GM12874 (cell line): ENCODE measurements around the gene CA10.

Source experiments
- TF ChIP-seq, protein P1 (sequence below): IDR thresholded peaks from 2 replicates; pipeline ENCODE4 v1.5.1; 2011; ENCODE audit warnings: low read depth, mild to moderate bottlenecking, control low read depth, low read length, moderate library complexity; ENCODE audit not compliant: insufficient read depth

CA10 gene

DNA sequence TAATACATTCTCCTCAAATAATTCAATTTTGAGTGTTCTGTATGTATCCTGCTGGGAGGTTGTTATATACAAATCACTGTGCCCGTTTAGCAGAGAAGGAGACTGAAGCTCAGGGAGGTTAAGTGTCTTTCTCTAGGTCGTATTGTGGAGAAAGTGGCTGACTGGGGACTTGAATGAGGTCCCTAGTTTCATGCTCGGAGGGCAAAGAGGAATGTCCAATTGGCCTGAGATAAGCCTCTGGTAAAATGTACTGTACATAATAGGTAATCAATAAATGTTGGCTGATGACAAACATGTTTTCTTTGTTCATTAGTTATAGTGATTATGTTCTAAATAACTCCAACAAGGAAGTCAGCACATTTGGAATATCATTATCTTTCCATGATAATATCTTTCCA is 455.6 kb downstream of the CA10 start:
- TF ChIP-seq, protein P1, sequence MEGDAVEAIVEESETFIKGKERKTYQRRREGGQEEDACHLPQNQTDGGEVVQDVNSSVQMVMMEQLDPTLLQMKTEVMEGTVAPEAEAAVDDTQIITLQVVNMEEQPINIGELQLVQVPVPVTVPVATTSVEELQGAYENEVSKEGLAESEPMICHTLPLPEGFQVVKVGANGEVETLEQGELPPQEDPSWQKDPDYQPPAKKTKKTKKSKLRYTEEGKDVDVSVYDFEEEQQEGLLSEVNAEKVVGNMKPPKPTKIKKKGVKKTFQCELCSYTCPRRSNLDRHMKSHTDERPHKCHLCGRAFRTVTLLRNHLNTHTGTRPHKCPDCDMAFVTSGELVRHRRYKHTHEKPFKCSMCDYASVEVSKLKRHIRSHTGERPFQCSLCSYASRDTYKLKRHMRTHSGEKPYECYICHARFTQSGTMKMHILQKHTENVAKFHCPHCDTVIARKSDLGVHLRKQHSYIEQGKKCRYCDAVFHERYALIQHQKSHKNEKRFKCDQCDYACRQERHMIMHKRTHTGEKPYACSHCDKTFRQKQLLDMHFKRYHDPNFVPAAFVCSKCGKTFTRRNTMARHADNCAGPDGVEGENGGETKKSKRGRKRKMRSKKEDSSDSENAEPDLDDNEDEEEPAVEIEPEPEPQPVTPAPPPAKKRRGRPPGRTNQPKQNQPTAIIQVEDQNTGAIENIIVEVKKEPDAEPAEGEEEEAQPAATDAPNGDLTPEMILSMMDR: no peak

DNA sequence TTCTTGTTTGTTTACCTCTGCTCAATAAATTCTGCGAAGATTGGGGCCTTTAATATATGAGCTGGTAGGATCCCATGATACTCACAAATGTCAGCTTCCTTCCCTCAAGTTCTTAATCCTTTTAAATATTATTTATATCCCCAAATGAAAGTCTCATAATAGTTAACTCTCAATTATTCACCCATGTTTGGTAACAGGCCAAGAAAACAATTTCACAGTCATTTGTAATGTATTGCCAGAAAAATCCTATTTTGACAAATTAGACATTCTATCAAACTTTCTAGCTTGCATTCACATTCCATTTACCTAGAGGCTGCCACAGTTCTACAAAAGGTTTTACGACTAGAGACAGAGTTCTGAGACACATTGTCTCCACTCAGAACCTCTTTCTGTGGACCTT is 457.0 kb downstream of the CA10 start:
- TF ChIP-seq, protein P1: no peak

DNA sequence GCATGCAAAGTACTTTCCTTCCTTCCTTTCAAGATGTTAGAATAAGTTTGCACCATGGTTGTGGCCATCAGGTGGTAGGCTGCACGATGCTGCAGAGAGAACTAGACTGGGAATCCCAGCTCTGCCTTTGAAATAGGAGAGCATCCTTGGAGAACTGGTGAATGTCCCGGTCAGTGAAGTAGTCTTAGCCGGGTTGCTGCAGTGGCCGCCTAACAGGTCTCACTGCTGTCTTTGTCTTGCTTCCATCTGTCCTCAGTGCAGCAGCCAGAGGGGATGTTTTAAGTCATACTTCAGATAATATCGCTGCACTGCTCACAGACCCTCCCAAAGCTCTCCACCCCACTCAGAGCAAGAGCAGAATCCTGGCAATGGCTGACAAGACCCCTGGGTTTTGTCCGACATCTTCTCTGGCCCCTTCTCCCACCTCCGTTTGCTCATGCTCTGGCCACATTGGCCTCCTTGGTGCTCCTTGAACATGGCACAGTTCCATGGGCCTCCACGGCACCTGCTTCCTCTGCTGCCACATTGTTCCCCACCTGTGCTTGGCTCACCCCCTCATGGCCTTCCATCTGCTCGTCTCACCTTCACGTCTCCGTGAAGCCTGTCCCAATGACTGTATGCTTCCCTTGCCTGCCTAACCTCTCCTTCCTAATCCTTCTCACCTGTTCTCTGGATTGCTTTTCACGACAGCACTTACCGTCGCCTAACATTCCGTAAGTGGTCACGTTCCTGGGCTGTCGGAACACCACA is 458.3 kb downstream of the CA10 start:
- TF ChIP-seq, protein P1: no peak

DNA sequence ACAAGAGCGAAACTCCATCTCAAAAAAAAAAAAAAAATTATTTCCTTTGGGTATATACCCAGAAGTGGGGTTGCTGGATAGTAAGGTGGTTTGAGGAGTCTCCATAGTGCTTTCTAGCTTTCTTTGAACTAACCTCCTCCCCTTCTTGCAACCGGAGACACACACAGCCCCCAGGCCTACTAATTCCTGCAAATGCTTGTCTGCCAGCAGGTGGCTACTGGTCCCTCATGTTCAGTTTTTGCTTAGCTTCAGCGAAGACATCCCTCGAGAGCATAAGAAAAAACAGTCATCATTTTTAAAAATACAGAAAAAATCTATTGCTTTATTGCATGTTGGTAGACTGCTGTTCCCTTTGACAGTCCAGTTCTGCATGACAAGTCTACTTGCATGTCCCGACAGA is 459.2 kb downstream of the CA10 start:
- TF ChIP-seq, protein P1: no peak

DNA sequence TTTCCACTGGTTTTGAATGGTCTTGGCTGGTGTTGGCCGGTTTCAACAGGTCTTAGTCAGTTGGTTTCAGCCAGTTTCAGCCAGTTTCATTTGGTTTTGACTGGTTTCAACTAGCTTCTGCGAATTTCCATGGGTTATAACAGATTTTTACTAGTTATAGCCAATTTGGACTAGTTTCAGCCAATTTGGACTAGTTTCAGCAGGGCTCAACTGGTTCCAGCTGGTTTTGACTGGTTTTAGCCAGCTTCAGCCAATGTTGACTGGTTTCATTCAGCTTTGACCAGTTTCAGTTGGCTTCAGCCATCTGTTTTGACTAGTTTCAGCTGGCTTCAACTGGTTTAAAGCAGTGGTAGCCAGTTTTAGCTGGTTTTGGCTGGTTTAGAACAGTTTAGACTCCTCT is 465.6 kb downstream of the CA10 start:
- TF ChIP-seq, protein P1: no peak

DNA sequence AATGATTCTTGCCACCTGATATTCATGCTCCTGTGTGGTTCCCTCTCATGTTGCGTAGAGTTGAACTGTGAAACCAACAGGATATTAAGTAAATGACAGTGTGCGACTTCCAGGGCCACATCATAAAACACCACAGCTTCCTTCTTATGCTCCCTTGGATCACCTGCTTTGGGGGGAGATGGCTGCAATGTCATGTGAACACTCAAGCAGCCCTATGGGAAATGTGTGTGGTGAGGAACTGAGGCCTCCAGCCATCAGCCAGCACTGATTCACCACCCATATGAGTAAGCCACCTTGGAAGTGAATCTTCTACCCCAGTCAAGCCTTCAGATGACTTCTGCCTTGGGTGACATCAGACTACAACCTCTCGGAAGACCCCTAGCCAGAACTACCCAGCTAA is 470.6 kb downstream of the CA10 start:
- TF ChIP-seq, protein P1: no peak

DNA sequence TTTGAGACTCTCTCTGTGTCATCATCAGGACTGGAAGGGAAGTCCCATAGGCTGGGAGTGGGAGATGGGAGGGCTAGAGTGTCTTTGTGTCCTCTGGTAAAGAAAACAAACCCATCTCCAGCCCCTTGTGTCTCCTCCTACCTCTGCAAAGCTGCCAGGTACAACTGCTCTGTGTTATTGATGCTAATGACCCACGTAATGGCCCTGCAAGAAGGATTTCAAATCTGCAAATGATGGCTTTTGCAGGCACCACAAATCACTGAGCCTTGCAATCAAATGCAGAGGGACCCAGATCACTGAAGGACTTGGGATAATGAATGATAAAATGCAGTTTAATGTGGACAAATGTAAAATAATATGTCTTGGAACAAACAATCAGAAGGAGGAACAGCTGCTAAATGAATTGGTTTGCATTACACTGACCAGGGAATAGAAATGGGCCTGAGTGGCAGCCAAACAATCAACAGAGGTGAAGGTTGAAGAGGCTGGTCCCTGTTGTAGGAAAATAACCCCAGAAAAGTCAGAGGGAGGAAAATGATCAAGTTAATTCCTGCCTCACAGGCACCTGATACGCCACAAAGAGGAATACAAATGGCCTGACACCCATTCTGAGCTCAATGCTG is 473.1 kb downstream of the CA10 start:
- TF ChIP-seq, protein P1: no peak
